Neural progenitor cell (in vitro differentiated cells): Measurements from ENCODE around the gene VAPB. TPM values are rescaled to one million over a fixed set of nuclear protein-coding genes. Genes with fewer than 3 reads are reported as not detected.

Source experiments
- DNase-seq: peaks from one replicate; pipeline ENCODE4 v3.0.0-alpha.2; 2016; ENCODE audit warnings: low spot score
- H2AFZ ChIP-seq: fragments of 200-600 bp; sonication (generic); replicated peaks from 2 replicates; pipeline ENCODE4 v1.6.1; 2016; ENCODE audit warnings: antibody characterized with exemption
- H3F3A ChIP-seq: fragments of 200-600 bp; sonication (generic); 2 replicates; pipeline ENCODE4 v1.6.1; 2016; ENCODE audit warnings: antibody characterized with exemption, low read depth
- H3K27ac ChIP-seq: fragments of 200-600 bp; sonication (generic); 2 replicates; pipeline ENCODE4 v1.5.1; 2016; ENCODE audit warnings: mild to moderate bottlenecking
- H3K27me3 ChIP-seq: fragments of 200-600 bp; sonication (generic); 2 replicates; pipeline ENCODE4 v1.6.1; 2016; ENCODE audit warnings: mild to moderate bottlenecking, moderate library complexity
- H3K36me3 ChIP-seq: fragments of 200-600 bp; sonication (generic); 2 replicates; pipeline ENCODE4 v1.5.1; 2016
- H3K4me1 ChIP-seq: fragments of 200-600 bp; sonication (generic); 2 replicates; pipeline ENCODE4 v1.6.1; 2016; ENCODE audit warnings: mixed run types
- H3K4me2 ChIP-seq: fragments of 200-600 bp; sonication (generic); 2 replicates; pipeline ENCODE4 v1.6.1; 2016
- H3K4me3 ChIP-seq: fragments of 200-600 bp; sonication (generic); 2 replicates; pipeline ENCODE4 v1.5.1; 2016
- H3K79me2 ChIP-seq: fragments of 200-600 bp; sonication (generic); 2 replicates; pipeline ENCODE4 v1.6.1; 2016; ENCODE audit warnings: low read depth
- H3K9ac ChIP-seq: fragments of 200-600 bp; sonication (generic); 2 replicates; pipeline ENCODE4 v1.6.1; 2016
- H3K9me3 ChIP-seq: fragments of 200-600 bp; sonication (generic); 2 replicates; pipeline ENCODE4 v1.5.1; 2016; ENCODE audit warnings: low read depth
- H4K20me1 ChIP-seq: fragments of 200-600 bp; sonication (generic); 2 replicates; pipeline ENCODE4 v1.6.1; 2016; ENCODE audit warnings: low read depth
- H3K27ac Mint-ChIP-seq: 3 replicates; pipeline ENCODE4 v1.8.0; 2021; ENCODE audit warnings: mixed read lengths
- H3K27me3 Mint-ChIP-seq: 2 replicates; pipeline ENCODE4 v1.8.0; 2022; ENCODE audit warnings: low read depth, mild to moderate bottlenecking, inconsistent platforms, moderate library complexity, mixed read lengths; ENCODE audit not compliant: insufficient read depth
- H3K36me3 Mint-ChIP-seq: 3 replicates; pipeline ENCODE4 v1.8.0; 2021; ENCODE audit warnings: mixed read lengths
- H3K4me1 Mint-ChIP-seq: 3 replicates; pipeline ENCODE4 v1.8.0; 2021; ENCODE audit warnings: mixed read lengths
- H3K4me3 Mint-ChIP-seq: 3 replicates; pipeline ENCODE4 v1.8.0; 2021; ENCODE audit warnings: mild to moderate bottlenecking, moderate library complexity, mixed read lengths
- H3K9me3 Mint-ChIP-seq: 3 replicates; pipeline ENCODE4 v1.8.0; 2020; ENCODE audit warnings: mixed read lengths
- EZH2 ChIP-seq: fragments of 200-600 bp; sonication (generic); IDR thresholded peaks from 2 replicates; pipeline ENCODE4 v1.6.1; 2017; ENCODE audit warnings: antibody characterized with exemption, mild to moderate bottlenecking, moderate library complexity
- EZH2phosphoT487 ChIP-seq: fragments of 200-600 bp; sonication (generic); IDR thresholded peaks from 2 replicates; pipeline ENCODE4 v1.6.1; 2017; ENCODE audit warnings: antibody characterized with exemption
- total RNA-seq: library from RNA; depleted of rRNA; stranded (reverse); fragments of >200 nt; gene quantifications from 2 replicates; pipeline ENCODE4 v1.2.3, GENCODE V29; 2015; ENCODE audit warnings: low replicate concordance
- TF ChIP-seq, protein P1 (sequence below): fragments of 200-600 bp; sonication (generic); IDR thresholded peaks from 2 replicates; pipeline ENCODE4 v1.5.1; 2017; ENCODE audit warnings: antibody characterized with exemption, mild to moderate bottlenecking

Gene VAPB
- total RNA-seq, 1 donor from 2014 or later: 31.9 TPM

DNA sequence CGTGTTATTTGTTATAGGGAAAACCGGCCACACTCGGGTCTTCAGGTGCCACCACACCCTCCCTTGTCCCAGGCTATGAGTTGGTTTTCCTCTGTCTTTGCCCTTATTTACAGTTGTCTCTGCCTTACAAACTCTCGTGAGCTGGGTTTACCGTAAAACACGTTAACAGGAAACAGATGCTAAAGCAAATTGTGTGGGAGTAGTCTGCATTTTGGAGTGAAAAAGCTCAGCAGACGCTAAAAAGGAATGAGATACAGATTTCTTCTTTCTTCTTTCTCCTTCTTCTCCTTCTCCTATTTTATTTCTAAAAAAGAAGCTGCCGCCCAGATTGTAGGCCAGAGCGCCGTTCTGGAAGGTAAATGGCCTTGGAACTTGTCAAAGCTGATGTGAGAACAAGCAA, 74.2 kb downstream of the VAPB start:
- Mint-ChIP-seq H3K27me3 (peaks cover 4% of the 10 kb centered on the region), H3K9me3 (no peaks in the 10 kb centered on the region), H3K4me3 (no peak overlapping the region), H3K36me3 (no peaks in the 10 kb centered on the region), H3K27ac (no peak overlapping the region), H3K4me1 (peaks cover 21% of the 10 kb centered on the region)
- TF ChIP-seq, protein P1, sequence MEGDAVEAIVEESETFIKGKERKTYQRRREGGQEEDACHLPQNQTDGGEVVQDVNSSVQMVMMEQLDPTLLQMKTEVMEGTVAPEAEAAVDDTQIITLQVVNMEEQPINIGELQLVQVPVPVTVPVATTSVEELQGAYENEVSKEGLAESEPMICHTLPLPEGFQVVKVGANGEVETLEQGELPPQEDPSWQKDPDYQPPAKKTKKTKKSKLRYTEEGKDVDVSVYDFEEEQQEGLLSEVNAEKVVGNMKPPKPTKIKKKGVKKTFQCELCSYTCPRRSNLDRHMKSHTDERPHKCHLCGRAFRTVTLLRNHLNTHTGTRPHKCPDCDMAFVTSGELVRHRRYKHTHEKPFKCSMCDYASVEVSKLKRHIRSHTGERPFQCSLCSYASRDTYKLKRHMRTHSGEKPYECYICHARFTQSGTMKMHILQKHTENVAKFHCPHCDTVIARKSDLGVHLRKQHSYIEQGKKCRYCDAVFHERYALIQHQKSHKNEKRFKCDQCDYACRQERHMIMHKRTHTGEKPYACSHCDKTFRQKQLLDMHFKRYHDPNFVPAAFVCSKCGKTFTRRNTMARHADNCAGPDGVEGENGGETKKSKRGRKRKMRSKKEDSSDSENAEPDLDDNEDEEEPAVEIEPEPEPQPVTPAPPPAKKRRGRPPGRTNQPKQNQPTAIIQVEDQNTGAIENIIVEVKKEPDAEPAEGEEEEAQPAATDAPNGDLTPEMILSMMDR: no peak
- no peak for TF ChIP-seq EZH2
- TF ChIP-seq EZH2phosphoT487: no peak
- Histone ChIP-seq H3K4me3 (no peak overlapping the region), H3K9ac (no peak overlapping the region), H3F3A (no peaks in the 10 kb centered on the region), H3K27me3 (no peaks in the 10 kb centered on the region), H2AFZ (no peak overlapping the region), H4K20me1 (no peaks in the 10 kb centered on the region), H3K27ac (no peak overlapping the region), H3K79me2 (no peaks in the 10 kb centered on the region), H3K4me2 (no peak overlapping the region), H3K9me3 (no peaks in the 10 kb centered on the region), H3K36me3 (no peaks in the 10 kb centered on the region), H3K4me1 (peaks cover 14% of the 10 kb centered on the region)
- no peak for DNase-seq

DNA sequence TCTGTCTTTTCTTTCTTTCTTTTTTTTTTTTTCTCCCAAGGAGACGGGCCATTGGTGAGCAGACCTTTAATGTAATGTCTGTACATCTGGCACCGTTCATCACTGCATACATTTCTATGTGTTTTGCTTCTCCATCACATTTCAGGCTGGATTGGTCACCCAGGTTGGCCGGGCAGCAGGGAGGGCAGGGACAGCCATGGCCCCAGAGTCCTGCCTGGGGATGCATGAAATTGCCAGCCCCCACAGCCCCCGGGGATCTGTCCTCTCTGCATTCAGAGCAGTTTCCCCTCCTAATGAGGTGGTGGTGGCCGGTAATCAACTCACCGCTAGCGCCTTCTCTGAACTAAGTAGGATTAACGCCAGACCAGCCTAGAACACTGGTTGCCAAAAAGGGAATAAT, 75.8 kb downstream of the VAPB start:
- no peak overlapping the region for H3K4me2 ChIP-seq
- H3F3A ChIP-seq: no peaks in the 10 kb centered on the region
- no peaks in the 10 kb centered on the region for H3K79me2 ChIP-seq
- no peaks in the 10 kb centered on the region for H3K27me3 ChIP-seq
- no peak overlapping the region for H3K4me3 ChIP-seq
- no peak for TF ChIP-seq EZH2
- Mint-ChIP-seq H3K4me1 (peaks cover 6% of the 10 kb centered on the region), H3K4me3 (no peak overlapping the region), H3K36me3 (no peaks in the 10 kb centered on the region), H3K9me3 (no peaks in the 10 kb centered on the region), H3K27ac (no peak overlapping the region), H3K27me3 (peaks cover 10% of the 10 kb centered on the region)
- no peaks in the 10 kb centered on the region for H3K9me3 ChIP-seq
- no peaks in the 10 kb centered on the region for H4K20me1 ChIP-seq
- no peak overlapping the region for H3K27ac ChIP-seq
- peaks cover 5% of the 10 kb centered on the region for H3K4me1 ChIP-seq
- H2AFZ ChIP-seq: no peak overlapping the region
- no peak for DNase-seq
- H3K36me3 ChIP-seq: no peaks in the 10 kb centered on the region
- H3K9ac ChIP-seq: no peak overlapping the region

DNA sequence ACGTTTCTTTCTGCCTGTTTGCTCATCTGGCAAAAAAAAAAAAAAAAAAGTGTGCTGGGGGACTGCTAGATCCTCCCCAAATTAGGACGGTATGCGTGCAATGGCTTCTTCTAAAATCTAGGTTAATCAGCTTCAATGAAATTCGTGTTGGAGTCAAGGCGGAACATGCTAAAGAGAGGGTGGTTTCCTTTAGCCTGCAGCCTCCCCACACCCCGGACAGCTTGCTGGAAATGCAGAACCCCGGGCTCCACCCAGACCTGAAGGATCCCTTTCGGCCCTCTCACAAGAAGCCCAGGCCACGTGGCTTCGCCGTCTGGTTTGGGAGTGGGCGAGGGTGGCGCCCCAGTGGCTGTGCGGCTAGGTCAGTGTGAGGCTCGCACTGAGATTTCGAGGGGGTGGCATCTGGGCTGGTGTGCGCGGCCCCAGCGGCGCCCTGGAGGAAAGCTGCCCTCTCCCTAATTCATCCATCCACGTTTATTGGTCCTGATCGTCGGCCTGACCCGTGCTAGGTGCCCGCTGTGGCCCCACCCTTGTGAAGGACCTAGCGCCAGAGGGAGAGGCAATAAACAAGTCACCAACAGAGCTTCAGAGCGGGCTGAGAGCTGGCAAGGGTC, 77.2 kb downstream of the VAPB start:
- no peaks in the 10 kb centered on the region for H3K9me3 ChIP-seq
- H3K79me2 ChIP-seq: no peaks in the 10 kb centered on the region
- no peak overlapping the region for H3K4me3 Mint-ChIP-seq
- no peaks in the 10 kb centered on the region for H3F3A ChIP-seq
- no peaks in the 10 kb centered on the region for H3K36me3 ChIP-seq
- H4K20me1 ChIP-seq: no peaks in the 10 kb centered on the region
- no peak overlapping the region for H3K27ac ChIP-seq
- H3K4me2 ChIP-seq: no peak overlapping the region
- TF ChIP-seq EZH2: no peak
- TF ChIP-seq, protein P1: no peak
- TF ChIP-seq EZH2phosphoT487: no peak
- no peak overlapping the region for H3K9ac ChIP-seq
- H3K27me3 Mint-ChIP-seq: peaks cover 6% of the 10 kb centered on the region
- no peaks in the 10 kb centered on the region for H3K36me3 Mint-ChIP-seq
- H3K4me1 Mint-ChIP-seq: peaks cover 3% of the 10 kb centered on the region
- peaks cover 5% of the 10 kb centered on the region for H3K4me1 ChIP-seq
- H3K27ac Mint-ChIP-seq: no peak overlapping the region
- no peak for DNase-seq
- no peaks in the 10 kb centered on the region for H3K9me3 Mint-ChIP-seq
- no peaks in the 10 kb centered on the region for H3K27me3 ChIP-seq
- H3K4me3 ChIP-seq: no peak overlapping the region
- no peak overlapping the region for H2AFZ ChIP-seq

DNA sequence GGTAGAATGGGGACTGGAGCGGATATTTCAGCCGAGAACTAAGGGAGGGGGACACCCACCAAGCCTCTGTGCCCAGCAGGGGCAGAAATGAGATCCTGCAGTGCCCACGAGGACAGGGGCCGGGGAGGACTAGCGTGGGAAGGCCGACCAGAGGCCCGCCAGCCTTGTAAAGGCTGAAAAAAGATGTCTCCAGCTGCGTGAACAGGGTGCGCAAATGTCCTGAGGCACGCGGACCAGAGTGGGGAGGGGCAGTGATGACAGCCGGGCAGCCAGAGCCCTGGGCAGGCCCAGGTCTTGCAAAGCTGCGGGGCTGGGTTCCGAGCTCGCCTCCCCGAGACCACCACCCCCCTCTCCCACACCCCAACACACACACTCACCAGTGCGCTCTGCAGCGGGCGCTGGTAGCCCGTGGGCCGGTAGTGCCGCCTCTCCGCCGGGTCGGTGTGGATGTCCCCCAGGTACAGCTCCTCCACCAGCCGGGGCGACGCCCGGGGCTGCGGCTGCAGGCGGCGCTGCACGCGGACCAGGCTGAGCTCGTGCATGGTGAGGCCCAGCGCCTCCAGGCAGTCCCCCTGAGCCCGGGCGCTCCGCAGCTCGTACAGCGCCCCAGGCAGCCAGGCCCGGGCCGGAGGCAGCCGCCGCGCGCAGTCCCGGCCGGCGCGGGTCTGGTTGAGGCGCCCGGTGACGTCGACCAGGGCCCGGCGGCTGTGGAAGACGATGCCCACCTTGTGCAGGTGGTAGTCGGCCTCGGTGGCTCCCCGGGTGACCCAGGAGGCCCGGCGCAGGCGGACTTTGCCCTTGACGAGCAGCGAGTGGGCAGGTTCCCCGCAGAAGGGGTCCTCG, 77.9 kb downstream of the VAPB start:
- H3K27me3 Mint-ChIP-seq: peaks cover 6% of the 10 kb centered on the region
- Histone ChIP-seq H3K79me2 (no peaks in the 10 kb centered on the region), H4K20me1 (no peaks in the 10 kb centered on the region), H3K9ac (no peak overlapping the region), H3K27ac (no peak overlapping the region), H2AFZ (no peak overlapping the region), H3K36me3 (no peaks in the 10 kb centered on the region), H3K27me3 (no peaks in the 10 kb centered on the region), H3K4me3 (no peak overlapping the region), H3K4me1 (peaks cover 5% of the 10 kb centered on the region), H3K9me3 (no peaks in the 10 kb centered on the region), H3K4me2 (no peak overlapping the region), H3F3A (no peaks in the 10 kb centered on the region)
- no peaks in the 10 kb centered on the region for H3K9me3 Mint-ChIP-seq
- DNase-seq: no peak
- H3K4me3 Mint-ChIP-seq: no peak overlapping the region
- no peaks in the 10 kb centered on the region for H3K36me3 Mint-ChIP-seq
- peaks cover 3% of the 10 kb centered on the region for H3K4me1 Mint-ChIP-seq
- H3K27ac Mint-ChIP-seq: no peak overlapping the region
- TF ChIP-seq EZH2: no peak
- TF ChIP-seq, protein P1: no peak
- TF ChIP-seq EZH2phosphoT487: no peak
